PC-3 (cell line): ENCODE data around the gene NINJ2.

Experiments
- CTCF ChIP-seq: fragments of 300-600 bp; sonication (generic); conservative IDR thresholded peaks from 2 replicates; pipeline ENCODE4 v1.5.1; 2017; ENCODE audit warnings: antibody characterized with exemption, low read depth, mild to moderate bottlenecking, low read length
- EZH2 ChIP-seq: fragments of 300-600 bp; sonication (generic); IDR thresholded peaks from one replicate; pipeline ENCODE4 v1.6.1; 2017; ENCODE audit warnings: antibody characterized with exemption, mild to moderate bottlenecking, low read length; ENCODE audit not compliant: unreplicated experiment

- no peak for TF ChIP-seq CTCF
- TF ChIP-seq EZH2 = no peak
Measured at GRCh38 chr12:644303-644639, 19.0 kb downstream of the NINJ2 start.
